PC-3 (cell line): Measurements from ENCODE around the gene EEF1B2. TPM values are rescaled to one million over a fixed set of nuclear protein-coding genes. Genes with fewer than 3 reads are reported as not detected.

ENCODE experiments used
- ATAC-seq: fragments of 200-7000 bp; cut with Tn5 transposase; 2 replicates; pipeline ENCODE4 v1.9.1; 2020; ENCODE audit warnings: mild to moderate bottlenecking, moderate library complexity
- BruUV-seq: library from RNA; stranded (reverse); fragments of 400-500 nt; replicated peaks from 2 replicates; lab custom pipeline; 2021; lab: Mats Ljungman, UMichigan
- CTCF ChIA-PET: fragments of 300-600 bp; sonication (Branson Sonifier 250); formaldehyde crosslinking; loops from one replicate; lab custom pipeline; 2022; ENCODE audit warnings: antibody characterized with exemption; lab: Charles Lee
- POLR2A ChIA-PET: fragments of 300-600 bp; sonication (Branson Sonifier 250); formaldehyde crosslinking; loops from one replicate; lab custom pipeline; 2022; ENCODE audit warnings: antibody characterized with exemption; ENCODE audit not compliant: unreplicated experiment; lab: Charles Lee
- DNase-seq: peaks from one replicate; pipeline ENCODE4 v3.0.0-alpha.2; 2015
- H2AFZ ChIP-seq: fragments of 300-600 bp; sonication (generic); 2 replicates; pipeline ENCODE4 v1.6.0; 2016; ENCODE audit warnings: antibody characterized with exemption, low read length
- H3F3A ChIP-seq: fragments of 300-600 bp; sonication (generic); one replicate; pipeline ENCODE4 v1.6.0; 2017; ENCODE audit warnings: antibody characterized with exemption, low read length, control low read depth, mild to moderate bottlenecking; ENCODE audit not compliant: unreplicated experiment
- H3K27ac ChIP-seq: fragments of 300-600 bp; sonication (generic); 2 replicates; pipeline ENCODE4 v1.5.1; 2016; ENCODE audit warnings: mild to moderate bottlenecking, low read length
- H3K27me3 ChIP-seq: fragments of 300-600 bp; sonication (generic); 2 replicates; pipeline ENCODE4 v1.6.1; 2016; ENCODE audit warnings: low read length, mixed read lengths
- H3K36me3 ChIP-seq: fragments of 300-600 bp; sonication (generic); 2 replicates; pipeline ENCODE4 v1.6.1; 2016; ENCODE audit warnings: low read depth, mixed run types, low read length, mixed read lengths
- H3K4me1 ChIP-seq: fragments of 300-600 bp; sonication (generic); 2 replicates; pipeline ENCODE4 v1.5.1; 2016; ENCODE audit warnings: low read length; ENCODE audit not compliant: insufficient read depth
- H3K4me2 ChIP-seq: fragments of 300-600 bp; sonication (generic); 2 replicates; pipeline ENCODE4 v1.6.0; 2016; ENCODE audit warnings: low read length
- H3K4me3 ChIP-seq: fragments of 300-600 bp; sonication (generic); 2 replicates; pipeline ENCODE4 v1.5.1; 2016; ENCODE audit warnings: mild to moderate bottlenecking, low read length, mixed read lengths
- H3K79me2 ChIP-seq: fragments of 300-600 bp; sonication (generic); 2 replicates; pipeline ENCODE4 v1.6.1; 2017; ENCODE audit warnings: low read length, mixed read lengths
- H3K9ac ChIP-seq: fragments of 300-600 bp; sonication (generic); 2 replicates; pipeline ENCODE4 v1.6.0; 2016; ENCODE audit warnings: mild to moderate bottlenecking, low read length
- H3K9me2 ChIP-seq: fragments of 300-600 bp; sonication (generic); replicated peaks from 2 replicates; pipeline ENCODE4 v1.6.1; 2016; ENCODE audit warnings: mixed run types, low read length, mixed read lengths
- H3K9me3 ChIP-seq: fragments of 300-600 bp; sonication (generic); 2 replicates; pipeline ENCODE4 v1.6.1; 2016; ENCODE audit warnings: low read length, mixed read lengths
- H4K20me1 ChIP-seq: fragments of 300-600 bp; sonication (generic); 2 replicates; pipeline ENCODE4 v1.6.1; 2016; ENCODE audit warnings: low read length, mixed read lengths
- EZH2 ChIP-seq: fragments of 300-600 bp; sonication (generic); IDR thresholded peaks from one replicate; pipeline ENCODE4 v1.6.1; 2017; ENCODE audit warnings: antibody characterized with exemption, mild to moderate bottlenecking, low read length; ENCODE audit not compliant: unreplicated experiment
- EZH2phosphoT487 ChIP-seq: fragments of 300-600 bp; sonication (generic); IDR thresholded peaks from 2 replicates; pipeline ENCODE4 v1.6.1; 2018; ENCODE audit warnings: mild to moderate bottlenecking, antibody characterized with exemption, low read length, borderline replicate concordance
- intact Hi-C: fragments of 100-400 bp; cut with micrococcal nuclease; formaldehyde crosslinking; loops from 2 replicates; pipeline ENCODE4 v1.9.0; 2023
- total RNA-seq: library from RNA; depleted of rRNA; stranded (reverse); fragments of >200 nt; gene quantifications from 2 replicates; pipeline ENCODE4 v1.2.3, GENCODE V29; 2014
- TF ChIP-seq, protein P1 (sequence below): fragments of 300-600 bp; sonication (generic); conservative IDR thresholded peaks from 2 replicates; pipeline ENCODE4 v1.5.1; 2017; ENCODE audit warnings: antibody characterized with exemption, low read depth, mild to moderate bottlenecking, low read length

Gene EEF1B2
- total RNA-seq, 1 experiment from 2014 or later, result 616 TPM

DNA sequence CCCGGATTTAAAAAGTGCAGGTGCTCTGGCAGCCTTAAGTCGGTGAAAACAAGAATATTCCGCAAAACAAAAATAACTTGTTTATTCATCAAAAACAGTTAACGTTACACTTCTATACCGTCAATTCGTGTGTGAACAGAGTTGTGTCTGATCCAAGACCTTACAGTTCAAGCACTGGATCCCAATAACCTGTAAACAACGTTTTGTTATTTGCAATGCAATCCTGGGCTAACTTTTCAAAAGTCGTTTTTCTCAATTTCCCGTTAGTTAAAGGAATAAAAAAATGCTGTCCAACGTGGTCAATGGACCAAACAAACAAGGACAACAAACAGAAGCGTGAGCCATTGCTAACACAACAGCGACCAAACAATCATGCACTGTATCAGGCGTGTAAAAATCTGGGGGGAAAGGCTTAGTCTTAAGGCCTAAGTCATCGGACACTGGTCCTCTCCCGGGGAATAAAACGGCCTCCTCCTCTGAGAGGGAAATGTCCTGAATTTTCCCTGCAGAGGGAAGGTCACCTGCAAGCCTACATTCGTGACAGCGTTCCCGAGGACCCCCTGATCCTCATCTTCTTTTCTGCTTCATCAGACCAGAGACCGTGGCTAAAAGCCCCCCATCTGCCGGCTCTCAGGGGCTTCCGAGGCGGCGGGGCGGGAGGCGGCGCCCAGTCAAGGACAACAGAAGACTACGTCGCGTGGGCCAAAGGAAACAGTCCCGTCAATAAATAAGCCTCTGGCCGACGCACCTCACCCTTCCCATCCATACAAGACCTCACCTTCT, 941 bp upstream of the EEF1B2 start:
- Histone ChIP-seq H3K27ac (peak overlapping the region; percentile 70), H3K79me2 (peaks cover 86% of the 10 kb centered on the region), H3K9ac (peak overlapping the region; percentile 99), H4K20me1 (peaks cover 33% of the 10 kb centered on the region), H3K9me3 (no peaks in the 10 kb centered on the region), H3K4me2 (peak overlapping the region; percentile 89), H3F3A (peaks cover 8% of the 10 kb centered on the region), H3K9me2 (no peaks in the 10 kb centered on the region), H3K4me1 (peaks cover 27% of the 10 kb centered on the region), H2AFZ (peak overlapping the region; percentile 92), H3K36me3 (peaks cover 40% of the 10 kb centered on the region), H3K4me3 (peak overlapping the region; percentile 87), H3K27me3 (no peaks in the 10 kb centered on the region)
- intact Hi-C loops, result loop anchor here (1.0 to 2.0 kb wide), 3 partner anchors 52 to 72 kb away; partner anchors contain the start of gene INO80D
- ATAC-seq (peak; percentile 14), DNase-seq (peak; percentile 16)
- POLR2A ChIA-PET, result interaction anchor here (0.7 kb wide), 1 partner anchor 682 kb away, joined by 3 read pairs; no protein-coding TSS in a partner anchor
- no peak for TF ChIP-seq EZH2phosphoT487
- no peak for TF ChIP-seq EZH2
- TF ChIP-seq, protein P1, sequence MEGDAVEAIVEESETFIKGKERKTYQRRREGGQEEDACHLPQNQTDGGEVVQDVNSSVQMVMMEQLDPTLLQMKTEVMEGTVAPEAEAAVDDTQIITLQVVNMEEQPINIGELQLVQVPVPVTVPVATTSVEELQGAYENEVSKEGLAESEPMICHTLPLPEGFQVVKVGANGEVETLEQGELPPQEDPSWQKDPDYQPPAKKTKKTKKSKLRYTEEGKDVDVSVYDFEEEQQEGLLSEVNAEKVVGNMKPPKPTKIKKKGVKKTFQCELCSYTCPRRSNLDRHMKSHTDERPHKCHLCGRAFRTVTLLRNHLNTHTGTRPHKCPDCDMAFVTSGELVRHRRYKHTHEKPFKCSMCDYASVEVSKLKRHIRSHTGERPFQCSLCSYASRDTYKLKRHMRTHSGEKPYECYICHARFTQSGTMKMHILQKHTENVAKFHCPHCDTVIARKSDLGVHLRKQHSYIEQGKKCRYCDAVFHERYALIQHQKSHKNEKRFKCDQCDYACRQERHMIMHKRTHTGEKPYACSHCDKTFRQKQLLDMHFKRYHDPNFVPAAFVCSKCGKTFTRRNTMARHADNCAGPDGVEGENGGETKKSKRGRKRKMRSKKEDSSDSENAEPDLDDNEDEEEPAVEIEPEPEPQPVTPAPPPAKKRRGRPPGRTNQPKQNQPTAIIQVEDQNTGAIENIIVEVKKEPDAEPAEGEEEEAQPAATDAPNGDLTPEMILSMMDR, result no peak
- CTCF ChIA-PET, result interaction anchor here (0.7 kb wide), 1 partner anchor 72 kb away, joined by 3 read pairs; no protein-coding TSS in a partner anchor
- BruUV-seq, result TSS peak; percentile 78

DNA sequence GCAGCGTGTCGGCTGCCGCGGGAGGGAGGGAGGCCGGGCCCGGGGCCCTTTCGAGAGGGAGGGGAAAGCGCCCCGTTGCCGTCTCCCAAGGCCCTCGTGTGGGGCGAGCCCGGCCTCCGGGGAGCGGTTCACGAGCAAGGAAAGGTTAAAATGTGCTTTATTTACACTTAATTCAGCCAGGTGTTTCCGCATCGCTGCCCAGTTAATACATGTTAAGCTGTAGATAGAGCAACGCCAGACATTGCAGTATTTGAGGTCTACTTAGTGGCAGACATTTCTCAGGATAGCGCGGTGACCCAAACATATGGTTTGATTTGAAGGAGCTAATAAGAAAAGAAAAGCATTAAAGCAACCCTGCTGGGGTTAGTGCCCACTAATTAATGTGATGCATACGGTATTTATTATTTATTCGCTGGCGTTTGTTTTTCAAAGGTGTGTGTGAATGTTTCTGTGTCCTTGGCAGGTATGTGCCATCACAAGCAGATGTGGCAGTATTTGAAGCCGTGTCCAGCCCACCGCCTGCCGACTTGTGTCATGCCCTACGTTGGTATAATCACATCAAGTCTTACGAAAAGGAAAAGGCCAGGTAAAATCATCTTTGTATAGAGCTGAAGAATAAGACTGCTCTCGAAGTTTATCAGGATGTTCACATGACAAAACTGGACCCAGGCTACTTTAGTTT, 571 bp downstream of the EEF1B2 start:
- H3K9me3 ChIP-seq, result no peaks in the 10 kb centered on the region
- no peak for DNase-seq
- H3K27me3 ChIP-seq, result no peaks in the 10 kb centered on the region
- BruUV-seq, result TSS peak; percentile 59
- peak overlapping the region; percentile 99 for H3K9ac ChIP-seq
- peak overlapping the region; percentile 70 for H3K27ac ChIP-seq
- H3K9me2 ChIP-seq, result no peaks in the 10 kb centered on the region
- H3K79me2 ChIP-seq, result peaks cover 72% of the 10 kb centered on the region
- ATAC-seq, result peak; percentile 35; the same call in 1 of the 2 replicates
- H3K4me2 ChIP-seq, result peak overlapping the region; percentile 89
- ChIA-PET CTCF (no interaction called here), POLR2A (no interaction called here)
- TF ChIP-seq EZH2, result no peak
- TF ChIP-seq, protein P1, result no peak
- no peak for TF ChIP-seq EZH2phosphoT487
- H3K4me3 ChIP-seq, result peak overlapping the region; percentile 87
- H3K36me3 ChIP-seq, result peaks cover 49% of the 10 kb centered on the region
- H4K20me1 ChIP-seq, result peaks cover 33% of the 10 kb centered on the region
- peak overlapping the region; percentile 92 for H2AFZ ChIP-seq
- peaks cover 8% of the 10 kb centered on the region for H3F3A ChIP-seq
- H3K4me1 ChIP-seq, result peaks cover 27% of the 10 kb centered on the region
- intact Hi-C loops, result loop anchor here (5.0 kb wide), 2 partner anchors 117 to 282 kb away; partner anchors contain the start of gene ADAM23
